H1 (cell line): ENCODE measurements around the gene IKZF2. TPM values are rescaled to one million over a fixed set of nuclear protein-coding genes. Genes with fewer than 3 reads are reported as not detected.

ENCODE experiments used
- CTCF ChIA-PET: fragments of 300-600 bp; sonication (Branson Sonifier 250); formaldehyde crosslinking; loops from one replicate; lab custom pipeline; 2021; ENCODE audit not compliant: partially characterized antibody; lab: Charles Lee
- POLR2A ChIA-PET: fragments of 300-600 bp; sonication (Branson Sonifier 250); formaldehyde crosslinking; loops from one replicate; lab custom pipeline; 2021; ENCODE audit warnings: inconsistent platforms; ENCODE audit not compliant: partially characterized antibody; lab: Charles Lee
- DNase-seq, 2 experiments: peaks; one replicate each; pipeline versions ENCODE4 v3.0.0 to v3.0.0-alpha.2; 2010 to 2022; ENCODE audit warnings: low spot score in 2 of 2, low read depth in 1 of 2, mixed read lengths in 1 of 2
- FAIRE-seq: peaks from 2 replicates; lab custom pipeline; 2011; peaks lifted over from hg19 to GRCh38; lab: Jason Lieb, UNC
- H2AFZ ChIP-seq: 2 replicates; pipeline ENCODE4 v1.8.1; 2012; ENCODE audit warnings: low read length, inconsistent platforms
- H2AK5ac ChIP-seq: 2 replicates; pipeline ENCODE4 v1.6.1; 2013; ENCODE audit warnings: low read depth, low read length
- H2BK120ac ChIP-seq: replicated peaks from 2 replicates; pipeline ENCODE3; 2013; ENCODE audit warnings: low read depth, low read length, inconsistent platforms
- H2BK12ac ChIP-seq: 2 replicates; pipeline ENCODE4 v1.6.1; 2013; ENCODE audit warnings: low read depth, low read length
- H2BK15ac ChIP-seq: 2 replicates; pipeline ENCODE4 v1.6.1; 2013; ENCODE audit warnings: low read length
- H2BK20ac ChIP-seq: 2 replicates; pipeline ENCODE4 v1.6.1; 2013; ENCODE audit warnings: low read length
- H2BK5ac ChIP-seq: 2 replicates; pipeline ENCODE4 v1.6.1; 2013; ENCODE audit warnings: low read depth, low read length
- H3K14ac ChIP-seq: 2 replicates; pipeline ENCODE4 v1.6.1; 2013; ENCODE audit warnings: inconsistent platforms; ENCODE audit not compliant: insufficient read length
- H3K18ac ChIP-seq: 2 replicates; pipeline ENCODE4 v1.6.1; 2013; ENCODE audit warnings: low read length; ENCODE audit errors: extremely low read depth
- H3K23ac ChIP-seq: 2 replicates; pipeline ENCODE4 v1.6.1; 2013; ENCODE audit warnings: inconsistent platforms; ENCODE audit not compliant: insufficient read length
- H3K23me2 ChIP-seq: 2 replicates; pipeline ENCODE4 v1.6.1; 2013; ENCODE audit warnings: low read depth, low read length
- H3K27ac ChIP-seq: 2 replicates; pipeline ENCODE4 v1.6.1; 2011; ENCODE audit warnings: low read depth, low read length, inconsistent platforms
- H3K27me3 ChIP-seq, 4 experiments: replicated peaks in 1 of 4; 1 replicate in 1 of 4; 2 replicates in 3 of 4; pipeline versions ENCODE4 v1.6.1 to v1.8.1; 2011 to 2013; ENCODE audit warnings: low read length in 3 of 4, mild to moderate bottlenecking in 3 of 4, inconsistent platforms in 2 of 4, mixed read lengths in 2 of 4, moderate library complexity in 1 of 4; ENCODE audit not compliant: control insufficient read depth in 3 of 4, insufficient read depth in 3 of 4; ENCODE audit errors: extremely low read depth in 1 of 4
- H3K36me3 ChIP-seq, 4 experiments: 2 replicates each; pipeline versions ENCODE4 v1.6.1 to v1.8.1; 2011 to 2013; ENCODE audit warnings: mild to moderate bottlenecking in 4 of 4, low read length in 3 of 4, moderate library complexity in 2 of 4, control low read depth in 1 of 4, inconsistent platforms in 1 of 4; ENCODE audit not compliant: insufficient read depth in 4 of 4, control insufficient read depth in 2 of 4
- H3K4ac ChIP-seq: replicated peaks from 2 replicates; pipeline ENCODE3; 2013; ENCODE audit warnings: low read length, low read depth, mixed read lengths, inconsistent platforms; ENCODE audit not compliant: insufficient read length
- H3K4me1 ChIP-seq, 4 experiments: replicated peaks in 1 of 4; 1 replicate in 1 of 4; 2 replicates in 3 of 4; pipeline versions ENCODE4 v1.6.1 to v1.8.1; 2011 to 2013; ENCODE audit warnings: low read length in 3 of 4, inconsistent platforms in 2 of 4, mixed read lengths in 1 of 4; ENCODE audit not compliant: insufficient read depth in 4 of 4, control insufficient read depth in 3 of 4
- H3K4me2 ChIP-seq, 2 experiments: 2 replicates each; pipeline versions ENCODE4 v1.6.1 to v1.8.1; 2011 to 2013; ENCODE audit warnings: low read depth in 2 of 2, low read length in 2 of 2, control low read depth in 1 of 2, inconsistent platforms in 1 of 2, mild to moderate bottlenecking in 1 of 2; ENCODE audit not compliant: insufficient read depth in 1 of 2
- H3K4me3 ChIP-seq, 4 experiments: fragments of 200-600, 300-600 bp in 1 of 4; sonication (generic), shearing (Covaris generic), sonication (Bioruptor Twin) in 1 of 4; 2 replicates each; pipeline versions ENCODE4 v1.5.1 to v1.8.1; 2011 to 2016; ENCODE audit warnings: low read length in 4 of 4, low read depth in 3 of 4, control low read depth in 2 of 4, inconsistent platforms in 2 of 4, mild to moderate bottlenecking in 2 of 4, mixed read lengths in 1 of 4, moderate library complexity in 1 of 4; ENCODE audit not compliant: insufficient read depth in 2 of 4; ENCODE audit errors: extremely low read depth in 1 of 4
- H3K56ac ChIP-seq: replicated peaks from 2 replicates; pipeline ENCODE3; 2013; ENCODE audit warnings: low read depth, mild to moderate bottlenecking, mixed read lengths, low read length, inconsistent platforms; ENCODE audit not compliant: insufficient read length
- H3K79me1 ChIP-seq: 2 replicates; pipeline ENCODE4 v1.6.1; 2013; ENCODE audit warnings: low read depth, low read length, control low read depth
- H3K79me2 ChIP-seq, 2 experiments: 2 replicates each; pipeline versions ENCODE4 v1.6.1 to v1.8.1; 2012 to 2013; ENCODE audit warnings: low read length in 2 of 2, mild to moderate bottlenecking in 2 of 2, inconsistent platforms in 1 of 2; ENCODE audit not compliant: insufficient read depth in 2 of 2, control insufficient read depth in 1 of 2
- H3K9ac ChIP-seq, 4 experiments: replicated peaks in 1 of 4; 1 replicate in 1 of 4; 2 replicates in 3 of 4; pipeline versions ENCODE4 v1.6.1 to v1.8.1; 2011 to 2013; ENCODE audit warnings: low read depth in 3 of 4, low read length in 3 of 4, control low read depth in 2 of 4, mild to moderate bottlenecking in 2 of 4, moderate library complexity in 2 of 4, inconsistent platforms in 1 of 4; ENCODE audit errors: extremely low read depth in 1 of 4
- H3K9me3 ChIP-seq, 2 experiments: 2 replicates each; pipeline versions ENCODE4 v1.6.1 to v1.8.1; 2012 to 2013; ENCODE audit warnings: mild to moderate bottlenecking in 2 of 2, moderate library complexity in 2 of 2, control low read depth in 1 of 2, inconsistent platforms in 1 of 2, low read depth in 1 of 2, low read length in 1 of 2, mixed read lengths in 1 of 2; ENCODE audit not compliant: insufficient read depth in 2 of 2
- H4K20me1 ChIP-seq, 2 experiments: replicated peaks in 1 of 2; 2 replicates each; pipeline versions ENCODE3 to v1.8.1; 2011 to 2013; ENCODE audit warnings: inconsistent platforms in 2 of 2, low read length in 2 of 2, mild to moderate bottlenecking in 1 of 2; ENCODE audit not compliant: insufficient read depth in 2 of 2, control insufficient read depth in 1 of 2
- H4K5ac ChIP-seq: 2 replicates; pipeline ENCODE4 v1.6.1; 2013; ENCODE audit warnings: low read length, low read depth, mixed read lengths, inconsistent platforms; ENCODE audit not compliant: insufficient read length
- H4K8ac ChIP-seq: 2 replicates; pipeline ENCODE4 v1.8.0; 2013; ENCODE audit warnings: mild to moderate bottlenecking, moderate library complexity, low read length, inconsistent platforms; ENCODE audit not compliant: insufficient read depth; ENCODE audit errors: extremely low read depth
- H4K91ac ChIP-seq: replicated peaks from 2 replicates; pipeline ENCODE3; 2013; ENCODE audit warnings: low read length, mixed read lengths, inconsistent platforms; ENCODE audit not compliant: insufficient read length
- BCL11A ChIP-seq, 2 experiments: IDR thresholded peaks; one replicate each; pipeline ENCODE4 v1.6.1; 2011; ENCODE audit warnings: low read depth in 2 of 2, low read length in 2 of 2, mild to moderate bottlenecking in 2 of 2
- CBX5 ChIP-seq: fragments of 300-800, 300-1000 bp; sonication (generic); IDR thresholded peaks from 2 replicates; pipeline ENCODE4 v1.7.1; 2016; ENCODE audit warnings: antibody characterized with exemption, low read length, low read depth
- CEBPB ChIP-seq: IDR thresholded peaks from 2 replicates; pipeline ENCODE4 v1.6.1; 2012; ENCODE audit warnings: low read depth, low read length
- CHD1 ChIP-seq: IDR thresholded peaks from 2 replicates; pipeline ENCODE4 v1.6.1; 2012; ENCODE audit warnings: low read depth, low read length, improper control_type of control experiment
- GABPA ChIP-seq: IDR thresholded peaks from 2 replicates; pipeline ENCODE4 v1.6.1; 2011; ENCODE audit warnings: mild to moderate bottlenecking, low read length, moderate library complexity, borderline replicate concordance; ENCODE audit not compliant: insufficient read depth
- POLR2A ChIP-seq, 2 experiments: IDR thresholded peaks; 1 replicate in 1 of 2; 2 replicates in 1 of 2; pipeline ENCODE4 v1.6.1; 2011; ENCODE audit warnings: low read depth in 2 of 2, low read length in 2 of 2, mild to moderate bottlenecking in 2 of 2; ENCODE audit errors: control extremely low read depth in 1 of 2
- RNF2 ChIP-seq: fragments of 200-900, 300-1000 bp; sonication (generic); IDR thresholded peaks from 2 replicates; pipeline ENCODE4 v1.7.1; 2016; ENCODE audit warnings: borderline replicate concordance, low read depth, mild to moderate bottlenecking, antibody characterized with exemption, low read length; ENCODE audit not compliant: poor library complexity, severe bottlenecking; ENCODE audit errors: missing control alignments
- SAP30 ChIP-seq: fragments of 300-600 bp; sonication (generic); IDR thresholded peaks from 2 replicates; pipeline ENCODE4 v1.7.1; 2012; ENCODE audit warnings: low read length, moderate library complexity, mild to moderate bottlenecking, inconsistent platforms; ENCODE audit not compliant: insufficient read depth, insufficient replicate concordance
- SIN3A ChIP-seq, 2 experiments: IDR thresholded peaks in 1 of 2; conservative IDR thresholded peaks in 1 of 2; 2 replicates each; pipeline ENCODE4 v1.6.1; 2011 to 2012; ENCODE audit warnings: low read length in 2 of 2, improper control_type of control experiment in 1 of 2, low read depth in 1 of 2, mild to moderate bottlenecking in 1 of 2
- SP1 ChIP-seq: IDR thresholded peaks from 2 replicates; pipeline ENCODE4 v1.6.1; 2011; ENCODE audit warnings: low read depth, low read length
- TEAD4 ChIP-seq: IDR thresholded peaks from 2 replicates; pipeline ENCODE4 v1.6.1; 2012; ENCODE audit warnings: low read depth, low read length, inconsistent platforms, mixed read lengths
- polyA plus RNA-seq, 7 experiments: library from polyadenylated mRNA; depleted of rRNA in 3 of 7; stranded (reverse) in 5 of 7; unstranded in 2 of 7; fragments of >200 nt in 5 of 7; fragments of 200-250 nt in 2 of 7; gene quantifications; 1 replicate in 5 of 7; 2 replicates in 1 of 7; 4 replicates in 1 of 7; pipeline versions ENCODE4 v1.2.1 to v1.2.3, GENCODE V29; 2011 to 2013; ENCODE audit warnings: missing spikeins in 2 of 7, mixed read lengths in 2 of 7
- total RNA-seq: library from RNA; stranded (reverse); fragmentation: NEBNext Ultra II Directional; extraction: Animal tissue kit (Norgen Biotek cat#: 25700); gene quantifications from 2 replicates; pipeline ENCODE4 v1.2.1, GENCODE V29; 2021

IKZF2 gene
- total and polyA plus RNA-seq, 2 of the 8 experiments (the other 6 are each of a cell fraction or from before 2014, with no cell fraction given) = 1.7 to 4.4 TPM

- no peak overlapping the region for H2AFZ ChIP-seq
- no peaks in the 10 kb centered on the region for H3K23me2 ChIP-seq
- H3K18ac ChIP-seq = no peak overlapping the region
- DNase-seq = no peak
- H3K23ac ChIP-seq = no peak overlapping the region
- H3K9me3 ChIP-seq = no peaks in the 10 kb centered on the region
- H3K79me2 ChIP-seq = no peaks in the 10 kb centered on the region
- no peak overlapping the region for H2BK15ac ChIP-seq
- no peak overlapping the region for H2BK120ac ChIP-seq
- H4K20me1 ChIP-seq = no peaks in the 10 kb centered on the region
- no peaks in the 10 kb centered on the region for H3K27me3 ChIP-seq
- no peaks in the 10 kb centered on the region for H3K36me3 ChIP-seq
- H4K5ac ChIP-seq = no peak overlapping the region
- no peaks in the 10 kb centered on the region for H3K79me1 ChIP-seq
- H3K27ac ChIP-seq = no peak overlapping the region
- no peak overlapping the region for H3K4me2 ChIP-seq
- no peak overlapping the region for H2BK20ac ChIP-seq
- FAIRE-seq = no peak
- no peak overlapping the region for H4K91ac ChIP-seq
- no peak overlapping the region for H3K4me3 ChIP-seq
- no peak overlapping the region for H2BK5ac ChIP-seq
- no peak overlapping the region for H2AK5ac ChIP-seq
- TF ChIP-seq CHD1 (no peak), RNF2 (no peak), SP1 (no peak), CBX5 (no peak), GABPA (no peak), BCL11A (IDR thresholded peaks at IDR 0.05; ENCODE audit: low read depth in 2 of 2, low read length in 2 of 2) (no peak), POLR2A (IDR thresholded peaks at IDR 0.05; ENCODE audit: control extremely low read depth in 1 of 2, low read depth in 2 of 2, low read length in 2 of 2) (no peak), SAP30 (no peak), CEBPB (no peak), TEAD4 (no peak), SIN3A (conservative IDR thresholded peaks at IDR 0.05 in 1 of 2, IDR thresholded peaks at IDR 0.05 in 1 of 2; ENCODE audit: low read depth in 1 of 2, low read length in 2 of 2) (no peak)
- H4K8ac ChIP-seq = no peak overlapping the region
- no peak overlapping the region for H3K4ac ChIP-seq
- CTCF ChIA-PET = interaction anchor here (2.8 kb wide), 1 partner anchor 10 kb away, joined by 12 read pairs; no protein-coding TSS in a partner anchor
- peaks cover 0 to 4% (median 0%) of the 10 kb centered on the region in 4 experiments; a peak in 1 of 7 replicates for H3K4me1 ChIP-seq
- no peak overlapping the region for H3K9ac ChIP-seq
- no peak overlapping the region for H2BK12ac ChIP-seq
- POLR2A ChIA-PET = no interaction called here
- H3K14ac ChIP-seq = no peak overlapping the region
- H3K56ac ChIP-seq = no peak overlapping the region
Observed at GRCh38 chr2:212957624-212958023, 193.8 kb downstream of the IKZF2 start.
